COLO829 (cell line): ENCODE measurements around the gene LINC00237.
A peak's percentile ranks its signal among the peaks of the same experiment; 100 is the strongest.

Experiments used
- DNase-seq: peaks from one replicate; pipeline ENCODE4 v3.0.0; 2012; ENCODE audit warnings: low spot score

LINC00237 gene

GRCh38 chr20:21106171-21107017 is at the start of gene LINC00237:
LINC00237 (minus strand) TSS chr20:21106358.
- no peak for DNase-seq

GRCh38 chr20:21155268-21155667 is 49.1 kb upstream of the LINC00237 start:
- DNase-seq, result no peak

GRCh38 chr20:21154692-21155091 is 48.5 kb upstream of the LINC00237 start:
- no peak for DNase-seq

- no peak for DNase-seq
Measured at GRCh38 chr20:21151791-21152190, 45.6 kb upstream of the LINC00237 start.

- no peak for DNase-seq
Measured at GRCh38 chr20:21149344-21149743, 43.2 kb upstream of the LINC00237 start.

GRCh38 chr20:21147593-21147992 is 41.4 kb upstream of the LINC00237 start:
- DNase-seq, result no peak

GRCh38 chr20:21146215-21146614 is 40.1 kb upstream of the LINC00237 start:
- DNase-seq, result no peak

- no peak for DNase-seq
Measured at GRCh38 chr20:21145424-21145823, 39.3 kb upstream of the LINC00237 start.

GRCh38 chr20:21143194-21143890 is 37.2 kb upstream of the LINC00237 start:
- DNase-seq, result no peak

GRCh38 chr20:21141825-21142224 is 35.7 kb upstream of the LINC00237 start:
- no peak for DNase-seq

GRCh38 chr20:21139881-21140566 is 33.9 kb upstream of the LINC00237 start:
- no peak for DNase-seq

- DNase-seq, result no peak
Measured at GRCh38 chr20:21137078-21137477, 30.9 kb upstream of the LINC00237 start.

GRCh38 chr20:21136015-21136732 is 30.0 kb upstream of the LINC00237 start:
- DNase-seq, result no peak

- no peak for DNase-seq
Measured at GRCh38 chr20:21134883-21135493, 28.8 kb upstream of the LINC00237 start.

GRCh38 chr20:21133917-21134622 is 27.9 kb upstream of the LINC00237 start:
- no peak for DNase-seq

- no peak for DNase-seq
Measured at GRCh38 chr20:21133404-21133803, 27.2 kb upstream of the LINC00237 start.

GRCh38 chr20:21129861-21130260 is 23.7 kb upstream of the LINC00237 start:
- DNase-seq, result no peak

- no peak for DNase-seq
Measured at GRCh38 chr20:21127201-21127981, 21.2 kb upstream of the LINC00237 start.

- DNase-seq, result no peak
Measured at GRCh38 chr20:21126581-21126870, 20.4 kb upstream of the LINC00237 start.

GRCh38 chr20:21125849-21126580 is 19.9 kb upstream of the LINC00237 start, which contains the start of gene KIZ:
KIZ (plus strand) TSS chr20:21126082; CDS start chr20:21126116, 34 bp downstream.
- peak; percentile 92 for DNase-seq
